Prostate gland (tissue), 2 donors: ENCODE data around the gene TASP1.

Experiments used
- CTCF ChIP-seq, 4 experiments: fragments of 200-600 bp in 2 of 4; fragments of 450-650 bp in 2 of 4; sonication (generic) in 2 of 4; IDR thresholded peaks; 1 replicate in 3 of 4; 2 replicates in 1 of 4; pipeline ENCODE4 v1.5.1; 2016 to 2019; ENCODE audit warnings: antibody characterized with exemption in 4 of 4, mild to moderate bottlenecking in 2 of 4, moderate library complexity in 2 of 4
- POLR2A ChIP-seq: fragments of 450-650 bp; IDR thresholded peaks from one replicate; pipeline ENCODE4 v1.6.1; 2016; ENCODE audit warnings: antibody characterized with exemption, mild to moderate bottlenecking
- POLR2AphosphoS5 ChIP-seq: sonication (generic); formaldehyde crosslinking; IDR thresholded peaks from one replicate; pipeline ENCODE4 v1.6.1; 2017; ENCODE audit warnings: antibody characterized with exemption

- TF ChIP-seq CTCF (IDR thresholded peaks at IDR 0.05), result no peak
- no peak for TF ChIP-seq POLR2A
- TF ChIP-seq POLR2AphosphoS5, result no peak
Measured at GRCh38 chr20:13353261-13353945, 285.3 kb downstream of the TASP1 start.
